ENCODE data around the gene IFITM2.
"Not testable (repeated sequence)": the region's sequence is repeated elsewhere in the genome, so short reads cannot be mapped to it uniquely, and the experiment has no call there.

IFITM2 gene

DNA sequence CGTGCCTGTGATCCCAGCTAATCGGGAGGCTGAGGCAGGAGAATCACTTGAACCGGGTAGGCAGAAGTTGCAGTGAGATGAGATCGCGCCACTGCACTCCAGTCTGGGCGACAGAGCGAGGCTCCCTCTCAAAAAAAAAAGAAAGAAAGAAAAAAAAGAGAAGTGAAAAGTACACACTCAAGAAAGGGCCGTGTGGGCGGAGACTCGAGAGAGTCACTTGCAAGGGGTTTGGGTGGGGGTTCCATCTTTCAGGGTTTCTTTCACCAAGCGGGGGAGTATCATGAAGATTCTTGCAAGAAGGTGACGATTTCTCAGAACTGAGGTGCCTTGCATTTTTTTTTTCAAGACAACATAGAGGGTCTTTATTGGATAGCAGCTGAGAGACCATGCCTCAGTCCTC lies 4.3 kb upstream of the IFITM2 start:
- H3K9me3 ChIP-seq (ENCODE audit: control insufficient read depth, insufficient read depth, low read length): no peaks in the 10 kb centered on the region
- H3K27me3 ChIP-seq (ENCODE audit: control insufficient read depth, insufficient read depth, low read length): no peaks in the 10 kb centered on the region
- no CpG with 5 or more reads among the region's 12 CpGs for WGBS (ENCODE audit: insufficient coverage, insufficient read length)
- no peak for DNase-seq (ENCODE audit: low read depth, low spot score)
- peaks cover 34% of the 10 kb centered on the region for H3K4me1 ChIP-seq (ENCODE audit: control insufficient read depth, insufficient read depth, low read length)
- H3K36me3 ChIP-seq (ENCODE audit: control insufficient read depth, insufficient read depth, low read length): no peaks in the 10 kb centered on the region
- H3K27ac ChIP-seq (ENCODE audit: low read length): no peak overlapping the region
- H3K4me3 ChIP-seq (ENCODE audit: low read length): no peak overlapping the region

DNA sequence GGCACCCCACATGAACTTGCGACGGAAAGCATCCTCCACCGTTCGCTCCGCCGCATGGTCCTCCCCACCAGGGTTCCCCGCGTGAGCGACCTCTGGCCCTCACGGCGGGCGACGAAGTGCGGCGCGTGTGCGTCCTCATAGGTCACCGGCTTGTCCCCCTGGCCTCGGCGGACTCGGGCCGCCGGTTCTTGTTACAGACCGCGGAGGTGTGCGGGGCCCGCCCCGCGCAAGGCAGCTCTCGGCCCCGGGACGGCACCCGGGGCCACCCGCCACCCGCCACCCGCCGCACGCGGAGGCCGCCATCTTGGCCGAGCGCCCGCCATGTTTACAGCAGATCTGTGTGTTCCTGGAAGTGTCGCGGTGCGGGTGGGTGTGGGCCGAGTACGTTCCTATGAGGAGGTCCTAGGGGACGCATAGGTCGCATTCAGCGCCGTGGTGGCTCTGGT lies 3.5 kb upstream of the IFITM2 start:
- no peak for DNase-seq (ENCODE audit: low read depth, low spot score)
- peaks cover 35% of the 10 kb centered on the region for H3K4me1 ChIP-seq (ENCODE audit: control insufficient read depth, insufficient read depth, low read length)
- no CpG with 5 or more reads among the region's 52 CpGs for WGBS (ENCODE audit: insufficient coverage, insufficient read length)
- no peaks in the 10 kb centered on the region for H3K27me3 ChIP-seq (ENCODE audit: control insufficient read depth, insufficient read depth, low read length)
- H3K27ac ChIP-seq (ENCODE audit: low read length): no peak overlapping the region
- no peak overlapping the region for H3K4me3 ChIP-seq (ENCODE audit: low read length)
- H3K9me3 ChIP-seq (ENCODE audit: control insufficient read depth, insufficient read depth, low read length): no peaks in the 10 kb centered on the region
- H3K36me3 ChIP-seq (ENCODE audit: control insufficient read depth, insufficient read depth, low read length): no peaks in the 10 kb centered on the region

GRCh38 chr11:304915-305843 lies 2.4 kb upstream of the IFITM2 start:
- peaks cover 27% of the 10 kb centered on the region for H3K4me1 ChIP-seq (ENCODE audit: control insufficient read depth, insufficient read depth, low read length)
- no peak for DNase-seq (ENCODE audit: low read depth, low spot score)
- no CpG with 5 or more reads among the region's 19 CpGs for WGBS (ENCODE audit: insufficient coverage, insufficient read length)
- no peak overlapping the region for H3K4me3 ChIP-seq (ENCODE audit: low read length)
- no peaks in the 10 kb centered on the region for H3K36me3 ChIP-seq (ENCODE audit: control insufficient read depth, insufficient read depth, low read length)
- no peaks in the 10 kb centered on the region for H3K27me3 ChIP-seq (ENCODE audit: control insufficient read depth, insufficient read depth, low read length)
- H3K27ac ChIP-seq (ENCODE audit: low read length): no peak overlapping the region
- H3K9me3 ChIP-seq (ENCODE audit: control insufficient read depth, insufficient read depth, low read length): no peaks in the 10 kb centered on the region

DNA sequence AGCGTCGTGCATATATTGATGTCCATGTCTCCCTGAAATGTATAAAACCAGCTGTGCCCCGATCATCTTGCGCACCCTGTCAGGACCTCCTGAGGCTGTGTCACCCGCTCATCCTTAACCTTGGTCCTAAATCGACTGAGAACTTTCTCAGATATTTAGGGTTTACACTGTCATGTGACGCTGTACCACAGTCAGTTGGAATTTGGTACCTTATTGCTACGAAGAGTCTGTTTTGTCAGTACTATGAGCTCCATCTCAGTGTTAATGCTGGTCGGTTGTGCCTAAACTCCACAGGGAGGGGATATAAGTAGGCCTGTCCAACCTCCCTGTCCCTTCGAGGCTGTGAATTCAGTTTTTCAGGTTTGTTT lies 1.8 kb upstream of the IFITM2 start:
- WGBS (ENCODE audit: insufficient coverage, insufficient read length): no CpG with 5 or more reads among the region's 10 CpGs
- H3K4me3 ChIP-seq (ENCODE audit: low read length): no peak overlapping the region
- H3K4me1 ChIP-seq (ENCODE audit: control insufficient read depth, insufficient read depth, low read length): peaks cover 23% of the 10 kb centered on the region
- H3K9me3 ChIP-seq (ENCODE audit: control insufficient read depth, insufficient read depth, low read length): no peaks in the 10 kb centered on the region
- H3K36me3 ChIP-seq (ENCODE audit: control insufficient read depth, insufficient read depth, low read length): no peaks in the 10 kb centered on the region
- H3K27me3 ChIP-seq (ENCODE audit: control insufficient read depth, insufficient read depth, low read length): no peaks in the 10 kb centered on the region
- DNase-seq (ENCODE audit: low read depth, low spot score): no peak
- no peak overlapping the region for H3K27ac ChIP-seq (ENCODE audit: low read length)

- no peak overlapping the region for H3K27ac ChIP-seq (ENCODE audit: low read length)
- H3K27me3 ChIP-seq (ENCODE audit: control insufficient read depth, insufficient read depth, low read length): no peaks in the 10 kb centered on the region
- no CpG with 5 or more reads among the region's 17 CpGs for WGBS (ENCODE audit: insufficient coverage, insufficient read length)
- H3K36me3 ChIP-seq (ENCODE audit: control insufficient read depth, insufficient read depth, low read length): no peaks in the 10 kb centered on the region
- H3K9me3 ChIP-seq (ENCODE audit: control insufficient read depth, insufficient read depth, low read length): no peaks in the 10 kb centered on the region
- DNase-seq (ENCODE audit: low read depth, low spot score): no peak
- no peak overlapping the region for H3K4me3 ChIP-seq (ENCODE audit: low read length)
- peaks cover 20% of the 10 kb centered on the region for H3K4me1 ChIP-seq (ENCODE audit: control insufficient read depth, insufficient read depth, low read length)
These were observed 808 bp upstream of the IFITM2 start for GRCh38 chr11:306645-307371.

DNA sequence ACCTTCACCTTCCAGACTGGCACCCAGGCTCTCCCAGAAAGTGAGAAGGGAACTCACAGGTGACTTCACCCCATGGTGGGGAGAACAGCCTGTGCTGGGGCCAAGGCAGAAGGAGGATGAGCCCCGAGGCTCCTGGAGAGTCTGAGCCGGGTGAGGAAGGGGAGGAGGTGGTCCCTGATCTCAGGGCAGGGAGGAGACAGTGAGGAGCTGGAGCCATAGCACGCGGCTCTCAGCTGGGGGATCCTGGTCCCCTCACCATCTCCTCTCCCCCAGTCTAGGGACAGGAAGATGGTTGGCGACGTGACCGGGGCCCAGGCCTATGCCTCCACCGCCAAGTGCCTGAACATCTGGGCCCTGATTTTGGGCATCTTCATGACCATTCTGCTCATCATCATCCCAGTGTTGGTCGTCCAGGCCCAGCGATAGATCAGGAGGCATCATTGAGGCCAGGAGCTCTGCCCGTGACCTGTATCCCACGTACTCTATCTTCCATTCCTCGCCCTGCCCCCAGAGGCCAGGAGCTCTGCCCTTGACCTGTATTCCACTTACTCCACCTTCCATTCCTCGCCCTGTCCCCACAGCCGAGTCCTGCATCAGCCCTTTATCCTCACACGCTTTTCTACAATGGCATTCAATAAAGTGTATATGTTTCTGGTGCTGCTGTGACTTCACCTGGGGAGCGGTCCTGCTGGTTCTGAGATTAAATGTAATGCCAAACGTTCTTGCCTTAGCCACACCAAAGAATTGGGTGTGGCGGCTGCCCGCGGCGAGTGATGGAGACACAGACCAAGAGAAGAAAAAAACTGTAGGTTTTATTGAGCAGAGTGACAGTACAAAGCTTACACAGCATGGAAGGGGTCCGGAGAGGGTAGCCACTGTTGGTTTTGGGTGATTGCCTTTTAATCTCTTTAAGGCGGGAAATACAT lies 1.4 kb downstream of the IFITM2 start:
- not testable (repeated sequence) for H3K4me3 ChIP-seq (ENCODE audit: low read length); H3K27me3 ChIP-seq (ENCODE audit: control insufficient read depth, insufficient read depth, low read length); H3K9me3 ChIP-seq (ENCODE audit: control insufficient read depth, insufficient read depth, low read length); H3K27ac ChIP-seq (ENCODE audit: low read length); DNase-seq (ENCODE audit: low read depth, low spot score); H3K36me3 ChIP-seq (ENCODE audit: control insufficient read depth, insufficient read depth, low read length)
- H3K4me1 ChIP-seq (ENCODE audit: control insufficient read depth, insufficient read depth, low read length): peaks cover 25% of the 10 kb centered on the region
- WGBS (ENCODE audit: insufficient coverage, insufficient read length): no CpG with 5 or more reads among the region's 24 CpGs

GRCh38 chr11:309979-310572 lies 2.5 kb downstream of the IFITM2 start:
- DNase-seq (ENCODE audit: low read depth, low spot score); H3K4me3 ChIP-seq (ENCODE audit: low read length); H3K27me3 ChIP-seq (ENCODE audit: control insufficient read depth, insufficient read depth, low read length); H3K36me3 ChIP-seq (ENCODE audit: control insufficient read depth, insufficient read depth, low read length); H3K27ac ChIP-seq (ENCODE audit: low read length); H3K9me3 ChIP-seq (ENCODE audit: control insufficient read depth, insufficient read depth, low read length): not testable (repeated sequence)
- no CpG with 5 or more reads among the region's 18 CpGs for WGBS (ENCODE audit: insufficient coverage, insufficient read length)
- peaks cover 24% of the 10 kb centered on the region for H3K4me1 ChIP-seq (ENCODE audit: control insufficient read depth, insufficient read depth, low read length)

DNA sequence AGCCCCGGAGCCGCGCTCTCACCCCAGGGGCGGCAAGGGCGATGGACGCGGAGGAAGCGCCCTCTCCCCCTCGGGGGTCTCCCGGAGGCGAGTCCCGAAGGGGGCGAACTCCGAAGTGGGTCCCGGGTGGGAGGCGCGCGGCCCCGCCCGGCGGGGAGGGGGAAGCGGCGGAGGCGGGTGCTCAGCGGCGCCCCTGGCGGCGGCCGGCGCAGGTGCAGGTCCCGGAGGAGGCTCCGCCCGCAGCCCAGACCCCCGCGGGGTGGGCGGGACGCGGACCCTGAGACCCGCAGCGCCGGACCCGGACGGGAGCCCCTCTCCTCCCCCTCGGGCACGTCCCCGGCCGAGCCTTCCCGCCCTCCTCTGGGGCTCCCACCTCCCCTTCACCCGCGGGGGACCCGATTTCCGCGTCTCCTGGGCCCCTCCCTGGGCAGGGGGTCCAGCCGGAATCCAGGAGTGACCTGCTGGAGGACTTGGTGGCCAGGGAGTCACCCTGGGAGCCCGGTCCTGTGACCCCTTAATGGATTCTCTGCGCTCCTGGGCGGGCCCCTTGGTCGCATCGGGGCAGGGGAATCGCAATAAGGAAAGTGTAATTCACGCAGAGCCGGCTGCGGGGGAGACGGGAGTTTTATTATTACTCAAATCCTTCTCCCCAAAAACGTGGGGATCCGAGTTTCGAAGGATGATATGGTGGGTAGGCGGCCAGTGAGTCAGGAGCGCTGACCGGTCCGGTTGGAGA lies 3.6 kb downstream of the IFITM2 start:
- not testable (repeated sequence) for DNase-seq (ENCODE audit: low read depth, low spot score); H3K4me3 ChIP-seq (ENCODE audit: low read length); H3K27me3 ChIP-seq (ENCODE audit: control insufficient read depth, insufficient read depth, low read length); H3K9me3 ChIP-seq (ENCODE audit: control insufficient read depth, insufficient read depth, low read length); H3K36me3 ChIP-seq (ENCODE audit: control insufficient read depth, insufficient read depth, low read length); H3K27ac ChIP-seq (ENCODE audit: low read length)
- WGBS (ENCODE audit: insufficient coverage, insufficient read length): no CpG with 5 or more reads among the region's 71 CpGs
- peaks cover 27% of the 10 kb centered on the region for H3K4me1 ChIP-seq (ENCODE audit: control insufficient read depth, insufficient read depth, low read length)

DNA sequence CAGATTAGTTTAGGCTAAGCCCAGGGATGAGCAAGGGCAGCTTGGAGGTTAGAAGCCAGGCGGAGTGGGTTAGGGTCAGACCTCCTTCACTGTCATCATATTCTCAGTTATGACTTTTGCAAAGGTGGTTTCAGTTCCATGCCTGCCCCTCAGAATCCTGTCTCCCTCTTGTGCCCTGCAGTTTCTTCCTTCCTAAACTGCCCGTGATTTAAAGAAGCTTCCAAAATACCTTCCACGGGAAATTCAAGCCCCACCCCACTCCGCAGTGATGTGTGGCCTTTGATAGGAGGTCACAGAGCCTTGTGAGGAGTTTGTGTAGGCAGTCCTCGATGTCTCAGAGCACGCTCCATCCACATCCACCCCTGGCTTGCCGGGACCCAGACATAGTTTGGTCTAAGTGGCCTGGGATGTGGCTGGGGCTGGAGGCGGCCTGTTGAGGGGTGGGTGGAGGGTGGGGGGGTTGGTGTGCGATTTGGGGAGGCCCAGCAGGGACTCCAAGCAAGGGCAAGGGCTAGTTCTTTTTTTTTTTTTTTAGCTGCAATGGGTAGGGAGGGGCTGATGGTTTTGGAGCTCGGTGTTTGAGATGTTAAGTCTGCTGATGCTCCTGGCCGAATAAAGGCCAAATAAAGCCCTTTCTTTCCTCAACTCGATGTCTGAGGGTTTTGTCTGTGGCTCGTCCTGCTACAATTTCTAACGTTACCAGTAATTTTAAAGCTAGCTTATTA lies 4.6 kb downstream of the IFITM2 start:
- no peak overlapping the region for H3K27ac ChIP-seq (ENCODE audit: low read length)
- peaks cover 27% of the 10 kb centered on the region for H3K4me1 ChIP-seq (ENCODE audit: control insufficient read depth, insufficient read depth, low read length)
- no peaks in the 10 kb centered on the region for H3K27me3 ChIP-seq (ENCODE audit: control insufficient read depth, insufficient read depth, low read length)
- H3K4me3 ChIP-seq (ENCODE audit: low read length): no peak overlapping the region
- H3K36me3 ChIP-seq (ENCODE audit: control insufficient read depth, insufficient read depth, low read length): no peaks in the 10 kb centered on the region; the same call in 1 of the 2 replicates
- WGBS (ENCODE audit: insufficient coverage, insufficient read length): no CpG with 5 or more reads among the region's 14 CpGs
- DNase-seq (ENCODE audit: low read depth, low spot score): no peak
- no peaks in the 10 kb centered on the region for H3K9me3 ChIP-seq (ENCODE audit: control insufficient read depth, insufficient read depth, low read length)
